LNCaP clone FGC (cell line): ENCODE data around the gene UBE2Q1.

Source experiments
- DNase-seq: peaks from one replicate; pipeline ENCODE4 v3.0.0-alpha.2; 2011; ENCODE audit warnings: low read depth
- H3K4me3 ChIP-seq: 2 replicates; pipeline ENCODE4 v1.5.1; 2011; ENCODE audit warnings: mild to moderate bottlenecking, low read depth, low read length, control low read depth
- CTCF ChIP-seq: IDR thresholded peaks from 2 replicates; pipeline ENCODE4 v1.5.1; 2012; ENCODE audit warnings: mild to moderate bottlenecking; ENCODE audit not compliant: control insufficient read depth, insufficient read depth; ENCODE audit errors: extremely low read depth

The UBE2Q1 gene

DNA sequence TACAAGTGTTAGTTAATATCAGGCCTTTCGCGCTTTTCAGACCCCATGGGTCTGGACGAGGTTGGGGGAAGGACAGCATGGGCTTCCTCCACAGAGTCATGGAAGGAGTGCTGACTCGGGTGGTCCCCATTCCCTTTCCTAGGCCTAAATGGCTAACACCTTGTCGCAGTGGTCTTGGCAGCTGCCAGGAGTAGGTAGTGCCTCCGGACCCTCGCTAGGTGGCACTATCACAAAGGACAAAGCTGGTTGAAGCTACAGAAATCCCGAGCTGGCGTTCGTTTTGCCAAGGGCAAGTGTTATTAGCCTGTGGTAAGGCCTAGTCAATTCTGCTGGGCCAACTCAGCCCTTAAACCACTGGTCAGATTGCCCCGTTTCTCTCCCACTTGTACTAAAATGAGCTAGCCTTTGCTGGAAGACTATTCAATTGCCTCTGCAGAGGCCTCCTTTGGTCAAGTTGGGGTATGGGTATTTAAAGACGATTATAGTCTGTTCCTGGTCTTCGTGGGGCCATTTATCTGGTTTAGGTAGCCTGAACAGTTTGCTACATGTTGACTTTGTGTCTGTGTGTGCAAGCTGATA, 1.1 kb upstream of the UBE2Q1 start:
- peak overlapping the region; percentile 73 for H3K4me3 ChIP-seq
- TF ChIP-seq CTCF = peak; percentile 91
- peak; percentile 93 for DNase-seq

- peak; percentile 97 for DNase-seq
- TF ChIP-seq CTCF = no peak
- peak overlapping the region; percentile 73 for H3K4me3 ChIP-seq
These were observed 431 bp upstream of the UBE2Q1 start for GRCh38 chr1:154558720-154559465.

DNA sequence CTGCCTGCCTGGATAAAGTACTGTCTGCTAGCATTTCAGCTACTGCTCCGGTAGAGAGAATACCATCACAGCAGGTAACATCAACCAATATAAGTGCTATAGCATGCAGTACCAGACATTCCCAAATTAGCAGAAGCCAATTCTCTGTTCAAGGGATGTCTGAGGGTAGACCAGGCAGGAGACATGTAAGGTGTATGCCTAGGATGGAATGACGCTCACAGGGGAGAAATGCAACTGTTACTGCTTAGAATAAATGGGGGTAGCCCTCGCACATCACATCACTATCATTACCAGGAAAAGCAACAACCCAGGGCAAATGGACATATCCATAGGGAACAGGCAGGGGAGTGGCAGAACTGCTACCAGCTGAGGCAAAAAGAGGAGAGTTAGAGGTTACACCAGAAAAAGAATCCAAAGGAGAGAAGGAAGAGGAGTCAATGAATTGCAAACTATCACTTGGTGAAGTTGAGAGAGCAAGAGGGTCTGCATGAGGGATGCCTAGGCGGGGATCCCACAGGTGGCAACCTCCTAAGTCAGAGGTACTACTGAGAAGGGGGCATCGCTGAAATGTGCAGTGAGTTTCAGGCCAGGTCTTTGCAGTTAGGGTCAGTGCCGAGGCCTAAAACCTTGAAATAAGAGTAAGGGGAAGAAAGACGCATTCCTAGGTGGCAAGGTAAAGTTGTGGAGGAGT, 1.1 kb downstream of the UBE2Q1 start:
- no peak for TF ChIP-seq CTCF
- peak overlapping the region; percentile 79 for H3K4me3 ChIP-seq
- DNase-seq = no peak

DNA sequence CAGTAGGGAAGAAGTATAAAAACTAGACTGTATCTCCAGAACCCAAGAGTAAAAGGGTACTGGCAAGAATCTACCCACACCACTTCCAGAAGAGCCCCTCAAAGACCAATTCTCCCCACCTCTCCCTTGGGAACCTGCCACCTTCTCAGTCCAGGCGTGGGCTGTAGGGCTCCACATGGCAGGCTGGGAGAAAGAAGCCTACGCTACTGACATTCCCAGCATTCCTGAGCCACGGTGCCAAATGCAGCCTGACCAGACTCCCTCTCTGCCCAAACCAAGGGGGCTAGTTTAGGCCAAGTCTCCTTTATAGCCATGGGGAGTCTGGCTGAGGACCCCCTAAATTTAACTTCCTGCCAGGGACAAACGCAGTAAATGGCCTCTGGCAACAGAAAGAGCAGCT, 2.0 kb downstream of the UBE2Q1 start:
- TF ChIP-seq CTCF = no peak
- peak overlapping the region; percentile 79 for H3K4me3 ChIP-seq
- DNase-seq = no peak

DNA sequence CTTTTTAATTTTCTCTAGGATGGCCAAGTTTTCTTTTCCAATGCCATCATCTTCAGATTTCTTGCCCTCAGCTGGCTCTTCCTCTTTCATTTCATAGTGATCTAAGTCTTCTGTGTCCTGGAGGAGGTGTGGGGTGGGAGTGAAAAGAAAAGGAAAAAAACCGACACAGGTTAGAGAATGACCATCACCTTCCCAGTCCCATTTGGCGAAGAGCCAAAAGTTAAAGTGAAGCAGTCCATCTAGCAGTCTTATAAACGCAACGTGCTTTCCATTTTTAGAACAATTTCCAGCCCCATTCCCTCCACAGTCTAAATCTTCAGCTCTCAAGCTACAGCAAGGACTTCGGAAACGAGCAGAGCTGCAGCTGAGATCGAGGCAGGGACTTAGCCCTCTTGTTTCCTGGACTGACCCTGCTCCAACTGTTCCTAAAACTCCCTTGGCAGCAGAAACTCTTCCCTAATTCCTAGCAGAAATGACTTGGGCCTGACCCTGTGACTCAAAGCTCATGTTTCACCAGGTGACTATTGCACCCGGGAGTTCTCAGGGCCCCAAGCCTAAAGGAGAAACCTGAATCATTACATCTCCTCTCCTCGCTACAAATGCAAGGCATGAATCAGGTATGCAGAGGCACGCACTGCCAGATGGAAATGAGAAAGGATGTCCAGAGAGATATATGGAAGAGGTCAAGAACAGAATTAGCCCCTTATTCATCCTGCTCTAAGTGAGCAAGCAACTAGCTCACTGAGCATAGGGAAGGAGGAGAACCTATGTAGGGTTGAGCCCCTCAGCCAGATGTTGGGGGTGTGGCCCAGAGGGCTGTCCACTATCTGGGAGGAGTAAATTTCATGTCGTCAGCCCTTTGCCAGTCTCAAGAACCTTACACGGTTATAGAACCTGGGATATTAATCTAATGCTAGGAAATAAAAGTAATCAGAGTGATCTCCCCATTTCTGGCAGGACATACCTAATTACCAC, 5.1 kb downstream of the UBE2Q1 start:
- TF ChIP-seq CTCF = no peak
- no peak overlapping the region for H3K4me3 ChIP-seq
- DNase-seq = no peak

- TF ChIP-seq CTCF = no peak
- DNase-seq = no peak
- H3K4me3 ChIP-seq = no peak overlapping the region
These were observed 6.4 kb downstream of the UBE2Q1 start for GRCh38 chr1:154552036-154552435.
